Hindlimb muscle (tissue), 1 donor: Measurements from ENCODE around the gene CELF5. TPM values are rescaled to one million over a fixed set of nuclear protein-coding genes. Genes with fewer than 3 reads are reported as not detected.

ENCODE experiments used
- DNase-seq: peaks from one replicate; pipeline ENCODE4 v3.0.0-alpha.2; 2013
- polyA plus RNA-seq: library from polyadenylated mRNA; unstranded; fragments of 120-200 nt; gene quantifications from one replicate; pipeline ENCODE4 v1.2.1, GENCODE V29; 2013; ENCODE audit not compliant: insufficient read length

The CELF5 gene
- polyA plus RNA-seq, 1 donor: 0.08 TPM

- DNase-seq: no peak
Observed at GRCh38 chr19:3245050-3245449, 20.6 kb downstream of the CELF5 start.

DNA sequence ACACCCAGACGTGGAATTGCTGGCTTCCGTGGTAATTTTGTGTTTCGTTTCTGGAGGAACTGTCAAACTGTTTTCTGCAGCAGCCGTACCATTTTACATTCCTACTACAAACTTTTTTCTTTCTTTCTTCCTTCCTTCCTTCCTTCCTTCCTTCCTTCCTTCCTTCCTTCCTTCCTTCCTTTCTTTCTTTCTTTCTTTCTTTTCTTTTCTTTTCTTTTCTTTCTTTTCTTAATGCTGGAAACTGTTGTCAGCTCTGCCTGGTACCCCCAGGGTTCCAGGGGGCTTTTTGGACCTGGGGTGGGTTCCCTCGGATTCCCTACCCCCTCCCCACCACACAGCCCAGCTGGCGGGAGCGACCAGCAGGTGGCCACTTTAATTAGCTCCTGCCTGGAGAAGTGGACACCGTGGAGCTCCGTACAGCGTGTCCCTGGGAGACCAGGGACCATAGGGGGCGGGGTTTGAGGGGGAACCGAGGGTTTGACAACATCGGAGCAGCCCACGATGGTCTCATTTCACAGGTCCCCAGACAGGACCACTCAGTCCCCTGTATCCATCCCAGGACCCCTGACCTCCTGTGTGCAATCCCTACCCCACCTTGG, 24.4 kb downstream of the CELF5 start:
- DNase-seq: no peak

- DNase-seq: no peak
Observed at GRCh38 chr19:3249408-3249807, 24.9 kb downstream of the CELF5 start.

DNA sequence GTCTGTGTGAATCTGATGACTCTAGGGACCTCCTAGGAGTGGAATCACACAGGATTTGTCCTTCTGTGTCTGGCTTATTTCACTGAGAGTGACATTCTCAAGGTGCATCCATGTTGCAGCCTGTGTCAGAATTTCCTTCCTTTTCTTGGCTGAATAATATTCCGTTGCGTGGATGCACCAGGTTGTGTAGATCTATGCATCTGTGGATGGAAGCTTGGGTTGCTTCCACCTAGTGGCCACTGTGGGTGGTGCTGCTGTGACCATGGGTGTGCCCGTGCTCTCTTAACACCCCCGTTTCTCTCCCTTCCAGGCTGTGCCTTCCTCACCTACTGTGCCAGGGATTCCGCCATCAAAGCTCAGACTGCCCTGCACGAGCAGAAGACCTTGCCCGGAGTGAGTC, 26.2 kb downstream of the CELF5 start:
- DNase-seq: no peak

DNA sequence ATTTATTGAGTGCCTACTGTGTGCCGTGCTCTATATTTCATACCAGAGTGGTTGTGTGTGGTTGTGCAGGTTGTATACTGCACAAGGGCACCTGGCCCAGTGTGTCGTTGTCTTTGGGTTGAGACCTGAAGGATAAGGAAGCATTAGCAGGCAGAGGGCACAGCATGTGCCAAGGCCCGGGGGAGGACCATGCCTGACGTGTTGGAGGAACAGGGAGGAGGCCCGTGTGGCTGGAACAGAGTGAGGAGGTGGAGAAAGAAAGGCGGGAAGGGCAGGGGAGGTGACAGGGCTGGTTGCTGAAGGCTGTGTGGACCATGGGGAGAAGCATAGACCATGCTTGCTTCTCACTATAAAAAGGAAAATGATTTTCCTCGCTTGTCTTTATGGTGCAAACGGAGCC, 26.8 kb downstream of the CELF5 start:
- DNase-seq: no peak

DNA sequence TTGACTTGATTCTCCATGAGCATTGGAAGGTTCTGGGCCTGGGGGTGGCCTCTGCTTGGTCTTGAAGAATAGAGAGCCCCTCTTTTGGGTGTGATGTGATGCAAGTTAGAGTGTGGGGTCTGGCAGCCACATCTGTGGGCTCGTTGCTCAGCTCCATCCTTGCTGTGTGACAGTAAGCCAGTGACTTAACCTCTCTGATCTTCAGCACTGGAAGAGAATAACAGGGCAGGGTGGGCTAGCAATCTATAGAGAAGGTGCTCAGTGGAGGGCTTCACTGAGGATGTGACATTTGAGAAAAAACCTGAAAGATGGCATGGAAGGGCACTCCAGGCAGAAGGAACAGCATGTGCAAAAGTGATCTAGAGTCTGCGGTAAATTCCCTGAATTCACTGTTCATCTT, 28.2 kb downstream of the CELF5 start:
- no peak for DNase-seq

GRCh38 chr19:3253270-3253669, 28.8 kb downstream of the CELF5 start:
- no peak for DNase-seq

DNA sequence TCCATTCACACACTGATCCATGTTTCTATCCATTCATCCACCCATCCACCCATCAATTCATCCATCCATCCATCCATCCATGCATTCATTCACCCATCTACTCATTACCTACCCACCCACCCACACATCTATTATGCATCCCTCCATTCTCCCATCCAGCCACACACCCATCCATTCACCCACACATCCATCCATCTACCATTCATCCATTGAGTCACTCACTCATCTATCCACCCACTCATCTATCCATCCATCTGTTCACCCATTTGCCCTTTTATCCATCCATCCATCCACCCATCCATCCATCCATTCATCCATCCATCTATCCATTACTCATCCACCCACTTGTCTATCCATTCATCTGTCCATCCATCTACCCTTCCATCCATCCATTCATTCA, 30.1 kb downstream of the CELF5 start:
- no peak for DNase-seq

DNA sequence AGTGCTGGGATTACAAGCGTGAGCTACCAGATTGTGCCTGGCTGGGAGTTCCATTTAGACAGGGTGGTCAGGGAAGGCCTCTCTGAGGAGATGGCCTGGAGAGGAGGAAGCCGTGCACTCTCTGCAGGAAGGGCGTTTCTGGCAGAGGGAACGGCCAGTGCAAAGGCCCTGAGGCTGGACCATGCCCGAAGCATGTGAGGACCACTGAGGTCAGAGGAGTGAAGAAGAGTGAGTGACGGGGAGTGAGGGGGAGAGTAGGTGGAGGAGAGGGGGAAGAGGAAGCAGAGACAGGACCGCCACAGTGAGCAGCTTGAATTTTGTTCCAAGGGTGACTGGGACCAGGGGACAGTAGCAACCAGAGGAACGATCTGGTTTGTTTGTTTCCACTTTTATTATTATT, 32.6 kb downstream of the CELF5 start:
- DNase-seq: no peak

- no peak for DNase-seq
Observed at GRCh38 chr19:3262362-3262761, 37.9 kb downstream of the CELF5 start.

DNA sequence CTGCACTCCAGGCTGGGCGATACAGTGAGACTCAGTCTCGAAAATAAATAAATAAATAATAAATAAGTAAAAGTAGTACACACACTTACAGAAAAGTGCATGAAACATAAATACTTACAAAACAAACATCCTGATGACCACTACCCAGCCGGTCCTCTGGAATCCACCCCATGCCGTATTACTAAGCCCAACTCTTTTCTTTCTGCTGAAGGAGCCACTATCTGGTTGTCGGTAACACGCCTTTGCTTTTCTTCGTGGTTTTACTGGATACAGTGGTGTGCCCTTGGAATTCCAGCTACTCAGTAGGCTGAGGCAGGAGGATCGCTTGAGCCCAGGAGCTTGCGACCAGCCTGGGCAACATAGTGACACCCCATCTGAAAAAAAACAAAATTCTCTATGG, 39.4 kb downstream of the CELF5 start:
- no peak for DNase-seq

GRCh38 chr19:3265432-3265831, 41.0 kb downstream of the CELF5 start:
- no peak for DNase-seq

DNA sequence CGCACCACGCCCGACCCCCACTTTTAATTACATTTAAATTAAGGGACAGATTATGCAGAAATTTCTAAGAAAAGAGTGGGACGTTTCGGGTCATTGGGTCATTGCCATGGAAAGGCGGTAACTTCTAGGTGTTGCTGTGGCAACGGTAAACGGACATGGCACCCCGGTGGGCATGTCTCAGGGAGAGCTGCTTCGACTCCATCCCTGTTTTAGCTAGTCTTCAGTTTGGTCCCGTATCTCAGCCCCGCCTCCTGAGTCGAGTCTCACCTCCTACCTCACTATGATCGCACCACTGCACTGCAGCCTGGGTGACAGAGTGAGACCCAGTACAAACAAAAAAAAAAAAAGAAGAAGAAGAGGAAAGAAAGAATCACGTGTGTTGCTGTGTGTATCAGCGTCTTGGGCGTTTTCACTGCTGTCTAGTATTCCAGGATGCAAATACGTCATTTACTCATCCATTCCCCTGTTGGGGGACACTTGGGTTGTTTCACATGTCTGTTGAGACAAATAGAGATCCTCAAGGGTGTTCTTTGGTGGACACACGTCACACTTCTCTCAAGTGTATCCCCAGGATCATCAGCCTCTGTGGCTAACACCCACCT, 41.7 kb downstream of the CELF5 start:
- no peak for DNase-seq

DNA sequence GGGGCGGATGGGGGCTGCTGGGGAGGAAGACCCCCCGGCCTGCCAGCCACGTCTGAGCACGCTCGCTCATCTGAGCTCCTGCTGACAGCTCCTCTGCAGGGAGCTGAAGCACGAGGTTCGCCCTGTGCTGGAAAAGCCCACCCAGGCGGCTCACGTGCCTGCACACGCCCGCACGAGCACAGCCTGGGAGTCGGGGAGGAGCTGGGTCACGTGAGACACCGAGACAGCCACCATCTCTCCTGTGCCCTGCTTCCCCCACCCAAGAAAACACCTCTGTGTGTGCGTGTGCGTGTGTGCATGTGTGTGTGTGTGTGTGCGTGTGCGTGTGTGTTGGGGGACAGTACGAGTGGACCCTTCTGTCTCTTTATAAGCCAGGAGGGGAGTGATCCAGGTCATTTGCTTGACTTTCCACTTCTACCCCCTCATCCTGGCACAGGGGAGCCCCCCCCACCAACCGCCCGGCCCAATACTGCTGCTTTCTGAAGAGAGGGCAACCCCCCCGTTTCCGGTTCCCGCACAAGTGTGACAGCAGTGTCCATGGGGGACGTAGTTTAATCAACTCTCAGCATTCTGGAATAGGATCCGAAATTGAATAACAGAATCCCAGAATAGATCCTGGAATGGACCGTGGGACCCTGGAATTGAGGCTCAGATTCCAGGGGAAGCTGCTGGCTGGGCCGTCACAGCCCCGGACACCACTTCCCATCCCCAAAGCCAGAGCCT, 42.5 kb downstream of the CELF5 start:
- peak; percentile 38 for DNase-seq

DNA sequence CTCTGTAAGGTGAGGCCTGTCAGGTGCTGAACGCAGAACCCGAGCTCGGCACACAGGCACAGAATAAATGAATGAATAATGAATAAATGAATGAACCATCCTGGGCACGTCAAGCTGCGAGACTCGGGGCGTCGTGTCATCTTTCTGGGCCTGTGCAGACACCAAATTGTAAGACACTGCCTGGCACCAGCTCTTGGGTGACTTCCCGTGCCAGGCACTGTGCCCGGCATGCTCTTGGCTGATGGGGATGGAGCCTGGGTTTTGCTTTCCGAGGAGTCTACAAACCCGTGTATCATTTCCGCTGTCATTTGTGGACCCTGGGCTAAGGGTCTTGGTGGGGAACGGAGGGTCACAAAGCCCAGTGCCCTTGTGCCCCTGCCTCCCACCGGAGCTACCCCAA, 43.9 kb downstream of the CELF5 start:
- no peak for DNase-seq

DNA sequence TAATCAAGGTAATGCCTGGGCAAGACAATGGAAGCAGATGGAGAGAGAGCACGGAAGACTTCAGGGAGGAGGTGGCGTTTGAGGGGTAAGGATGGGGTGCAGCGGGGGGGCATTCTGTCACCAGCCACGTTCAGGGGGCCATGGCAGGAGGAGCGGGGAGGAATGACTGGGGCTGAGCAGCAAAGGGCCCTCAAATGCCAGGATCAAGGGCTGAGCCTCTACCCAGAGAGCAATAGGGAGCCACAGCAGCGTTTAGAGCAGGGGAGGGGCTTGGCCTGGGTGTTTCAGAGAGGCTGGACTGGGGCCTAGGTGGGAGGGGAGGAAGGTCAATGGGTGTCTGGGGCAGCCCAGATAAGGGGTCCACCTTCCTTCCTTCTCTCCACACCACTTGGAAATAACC, 44.3 kb downstream of the CELF5 start:
- no peak for DNase-seq

DNA sequence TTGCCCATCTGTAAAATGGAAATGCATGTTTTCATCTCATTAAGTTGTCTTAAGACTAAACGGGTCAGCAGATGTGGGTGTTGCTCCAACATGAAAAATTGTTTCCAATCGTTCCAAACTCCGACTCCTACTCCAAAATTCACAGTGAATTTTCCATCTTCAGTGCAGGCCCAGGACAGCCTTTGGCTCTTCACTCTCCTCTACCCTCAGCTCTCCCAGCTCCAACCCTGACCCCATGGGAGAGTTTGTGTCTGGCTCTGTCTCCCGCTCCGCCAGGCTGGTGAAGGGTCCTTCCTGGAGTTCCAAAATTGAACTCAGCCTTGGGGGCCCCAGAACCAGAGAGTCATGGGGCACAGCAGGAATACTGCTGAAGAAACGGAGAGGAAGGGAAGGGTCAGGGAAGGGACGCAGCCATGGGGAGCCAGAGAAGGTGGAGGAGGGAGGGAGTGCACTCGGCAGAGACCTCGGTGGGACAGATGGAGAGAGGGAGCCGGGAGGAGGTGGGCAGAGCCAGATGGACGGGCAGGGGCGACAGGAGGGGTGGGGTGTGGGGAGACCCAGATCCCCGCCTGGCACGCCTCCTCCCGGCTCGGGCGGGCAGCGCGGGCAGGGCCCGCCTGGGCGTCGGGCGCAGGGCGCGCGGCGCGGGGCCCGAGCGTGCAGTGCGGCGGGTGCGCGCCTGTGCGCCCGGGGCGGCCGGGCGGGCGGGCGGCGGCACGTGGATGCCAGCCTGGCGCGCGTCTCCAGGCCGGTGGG, 45.6 kb downstream of the CELF5 start:
- DNase-seq: peak; percentile 26

- DNase-seq: no peak
Observed at GRCh38 chr19:3270902-3271301, 46.4 kb downstream of the CELF5 start.

DNA sequence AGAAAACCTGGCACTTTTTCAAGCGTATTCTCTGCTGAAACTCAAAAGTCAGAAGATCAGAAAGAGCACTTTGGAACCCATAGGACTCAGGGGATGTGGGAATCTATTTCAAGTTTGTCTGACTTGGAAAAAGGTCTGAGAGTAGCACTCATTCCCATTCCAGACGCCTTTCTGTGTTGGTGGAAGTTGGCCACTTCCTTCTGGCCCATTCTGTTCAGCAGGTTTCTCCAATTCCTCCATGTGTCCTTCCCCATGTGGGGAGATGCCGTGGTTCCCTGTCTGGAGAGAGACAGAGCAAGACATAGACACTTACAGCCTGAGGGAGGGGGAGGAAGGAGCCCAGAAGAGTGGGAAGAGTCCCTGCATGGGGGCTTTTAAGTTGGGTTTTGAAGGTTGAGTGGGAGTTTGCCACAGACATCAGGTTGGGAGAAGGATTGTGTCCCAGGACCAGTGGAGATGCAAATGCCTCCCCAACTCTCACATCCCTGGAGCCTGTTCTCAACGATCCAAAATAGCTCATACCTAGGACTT, 48.0 kb downstream of the CELF5 start:
- DNase-seq: no peak

DNA sequence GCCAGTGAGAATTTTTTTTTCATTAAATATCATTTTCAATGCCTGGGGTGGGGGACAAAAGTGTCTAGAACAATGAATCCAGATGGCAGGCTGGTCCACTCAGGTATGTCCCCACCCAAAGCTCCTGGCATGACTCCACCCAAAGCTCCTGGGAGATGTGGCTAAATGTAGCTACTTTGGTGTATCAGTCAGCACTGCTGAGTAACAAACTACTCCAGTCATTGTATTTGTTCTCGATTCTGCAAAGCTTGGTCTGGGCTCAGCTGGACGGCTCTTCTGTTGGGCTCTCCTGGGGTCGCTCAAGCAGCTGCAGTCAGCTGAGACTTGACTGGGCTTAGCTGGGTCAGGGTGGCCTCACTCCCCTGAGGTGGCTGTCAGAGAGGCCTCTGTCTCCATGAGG, 48.5 kb downstream of the CELF5 start:
- DNase-seq: no peak

- no peak for DNase-seq
Observed at GRCh38 chr19:3274245-3274941, 49.9 kb downstream of the CELF5 start.

GRCh38 chr19:3274942-3275582, 50.6 kb downstream of the CELF5 start:
- no peak for DNase-seq
